ENCODE results near the gene ZSCAN10.

ZSCAN10 gene

GRCh38 chr16:3046641-3047386 lies 52.3 kb downstream of the ZSCAN10 start:
- DNase-seq (ENCODE audit: low read depth), result no peak

- DNase-seq (ENCODE audit: low read depth), result no peak
These were observed 53.1 kb downstream of the ZSCAN10 start, which contains the start of gene MMP25 for GRCh38 chr16:3045758-3046640. Gene MMP25 (plus strand): TSS chr16:3046561. CDS start chr16:3046918, 357 bp downstream.

GRCh38 chr16:3044708-3045107 lies 54.4 kb downstream of the ZSCAN10 start:
- no peak for DNase-seq (ENCODE audit: low read depth)

GRCh38 chr16:3042376-3042775 lies 56.7 kb downstream of the ZSCAN10 start:
- DNase-seq (ENCODE audit: low read depth), result no peak

- DNase-seq (ENCODE audit: low read depth), result no peak
These were observed 60.2 kb downstream of the ZSCAN10 start for GRCh38 chr16:3038896-3039295.
